Transverse colon (tissue), 4 donors: ENCODE results near the gene KLF13. TPM values are rescaled to one million over a fixed set of nuclear protein-coding genes. Genes with fewer than 3 reads are reported as not detected.
"Not testable (repeated sequence)": the region's sequence is repeated elsewhere in the genome, so short reads cannot be mapped to it uniquely, and the experiment has no call there.

Experiments
- DNase-seq: peaks from one replicate; pipeline ENCODE4 v3.0.0-alpha.2; 2019
- H3K27ac ChIP-seq, 4 donors: fragments of 200-600 bp; sonication (generic); 2 replicates each; pipeline ENCODE4 v1.5.1; 2016 to 2018; ENCODE audit warnings: inconsistent platforms in 4 of 4
- H3K27me3 ChIP-seq: fragments of 200-600 bp; sonication (generic); 2 replicates; pipeline ENCODE4 v1.5.1; 2017; ENCODE audit warnings: inconsistent platforms
- H3K36me3 ChIP-seq, 4 donors: fragments of 200-600 bp; sonication (generic); 2 replicates each; pipeline ENCODE4 v1.5.1; 2017 to 2019; ENCODE audit warnings: inconsistent platforms in 4 of 4
- H3K4me1 ChIP-seq, 4 donors: fragments of 200-600 bp; sonication (generic); 2 replicates each; pipeline ENCODE4 v1.5.1; 2017 to 2020; ENCODE audit warnings: inconsistent platforms in 4 of 4
- H3K4me3 ChIP-seq, 4 donors: fragments of 200-600 bp; sonication (generic); 1 replicate in 1 of 4; 2 replicates in 3 of 4; pipeline versions ENCODE4 v1.5.1 to v1.6.1; 2017 to 2019; ENCODE audit warnings: inconsistent platforms in 4 of 4
- H3K9me3 ChIP-seq, 2 donors: fragments of 200-600 bp; sonication (generic); 2 replicates each; pipeline ENCODE4 v1.5.1; 2017 to 2019; ENCODE audit warnings: inconsistent platforms in 2 of 2
- CTCF ChIP-seq, 5 experiments: fragments of 200-600 bp in 3 of 5; fragments of 450-650 bp in 2 of 5; sonication (generic) in 3 of 5; IDR thresholded peaks; 1 replicate in 2 of 5; 2 replicates in 3 of 5; pipeline ENCODE4 v1.5.1; 2016 to 2017; ENCODE audit warnings: antibody characterized with exemption in 5 of 5, inconsistent platforms in 3 of 5, mild to moderate bottlenecking in 2 of 5, moderate library complexity in 1 of 5
- EP300 ChIP-seq: sonication (generic); formaldehyde crosslinking; IDR thresholded peaks from one replicate; pipeline ENCODE4 v1.6.1; 2017; ENCODE audit warnings: antibody characterized with exemption, low read depth
- POLR2A ChIP-seq: fragments of 450-650 bp; IDR thresholded peaks from one replicate; pipeline ENCODE4 v1.6.1; 2016; ENCODE audit warnings: antibody characterized with exemption, mild to moderate bottlenecking, moderate library complexity
- POLR2AphosphoS5 ChIP-seq, 3 donors: sonication (generic); formaldehyde crosslinking; IDR thresholded peaks; one replicate each; pipeline ENCODE4 v1.6.1; 2016; ENCODE audit warnings: antibody characterized with exemption in 3 of 3
- WGBS, 2 donors: methylation state at CpG; one replicate each; pipeline ENCODE4 v1.1.5; 2018; ENCODE audit warnings: low coverage in 1 of 2; 5-methylcytosine and 5-hydroxymethylcytosine counted together
- in situ Hi-C, 4 donors: fragments of 200-750 bp; cut with MboI; loops; one replicate each; pipeline versions ENCODE4 v1.15.0 to v1.15.1; 2017; ENCODE audit warnings: low sequenced_read_pairs in 3 of 4, low pct_ligation_motif_present in 1 of 4, low pct_unique_long_range_greater_than_20kb in 1 of 4
- intact Hi-C: fragments of 100-400 bp; cut with DNase I; formaldehyde crosslinking; loops from one replicate; pipeline ENCODE4 v1.15.1; 2023; ENCODE audit warnings: low total_unique reads
- total RNA-seq, 4 donors: library from RNA; depleted of rRNA; stranded (reverse); fragments of >200 nt; gene quantifications; one replicate each; pipeline ENCODE4 v1.1.0, GENCODE V29; 2016

KLF13 gene
- total RNA-seq, 4 donors from 2014 or later, result 39.0 to 81.2 (median 68.8) TPM

- WGBS, 2 donors, result 45 to 80% methylated on average over 1 to 4 of the region's 4 CpGs
Observed at GRCh38 chr15:31353931-31354330, 27.3 kb downstream of the KLF13 start.

GRCh38 chr15:31356097-31356496, 29.5 kb downstream of the KLF13 start:
- H3K27me3 ChIP-seq, H3K36me3 ChIP-seq, intact Hi-C loops, DNase-seq, in situ Hi-C loops, H3K9me3 ChIP-seq, H3K4me3 ChIP-seq: not testable (repeated sequence)
- 90 to 93% methylated on average over 2 to 11 of the region's 11 CpGs for WGBS, 2 donors
- H3K4me1 ChIP-seq, result peaks cover 62 to 97% (median 72%) of the 10 kb centered on the region in 4 donors
- peak overlapping the region; percentile 8 to 96 (median 26) for H3K27ac ChIP-seq

More at GRCh38 chr15:31353931-31354330, 27.3 kb downstream of the KLF13 start:
- Histone ChIP-seq H3K27ac (peak overlapping the region; percentile 84 to 92 (median 89)), H3K27me3 (no peaks in the 10 kb centered on the region), H3K4me3 (peak overlapping the region in 1 of 4 donors; percentile 27), H3K9me3 (no peaks in the 10 kb centered on the region), H3K36me3 (no peaks in the 10 kb centered on the region), H3K4me1 (peaks cover 48 to 97% (median 58%) of the 10 kb centered on the region in 4 donors)
- TF ChIP-seq POLR2A (no peak), EP300 (no peak), CTCF (IDR thresholded peaks at IDR 0.05) (no peak), POLR2AphosphoS5 (IDR thresholded peaks at IDR 0.05) (no peak)
- intact Hi-C loops (no loop called here), in situ Hi-C loops (no loop called here)
- DNase-seq, result no peak

GRCh38 chr15:31357148-31357547, 30.5 kb downstream of the KLF13 start:
- no peaks in the 10 kb centered on the region for H3K9me3 ChIP-seq
- TF ChIP-seq POLR2AphosphoS5 (IDR thresholded peaks at IDR 0.05), result no peak
- TF ChIP-seq EP300, result no peak
- no peak for TF ChIP-seq POLR2A
- TF ChIP-seq CTCF (IDR thresholded peaks at IDR 0.05), result no peak
- H3K36me3 ChIP-seq, result no peaks in the 10 kb centered on the region
- in situ Hi-C loops (no loop called here), intact Hi-C loops (no loop called here)
- WGBS, 2 donors, result 63% methylated on average over 13 of the region's 13 CpGs; no CpG with 5 or more reads in 1 of the 2 donors
- H3K4me3 ChIP-seq, result no peak overlapping the region
- peak overlapping the region; percentile 38 to 96 (median 74) for H3K27ac ChIP-seq
- peaks cover 63 to 97% (median 79%) of the 10 kb centered on the region in 4 donors for H3K4me1 ChIP-seq
- DNase-seq, result no peak
- H3K27me3 ChIP-seq, result no peaks in the 10 kb centered on the region

- 80 to 84% methylated on average over 3 of the region's 3 CpGs for WGBS, 2 donors
- in situ Hi-C loops (no loop called here), intact Hi-C loops (no loop called here)
Observed at GRCh38 chr15:31358163-31358562, 31.5 kb downstream of the KLF13 start.

More at GRCh38 chr15:31358163-31358562, 31.5 kb downstream of the KLF13 start:
- DNase-seq, result no peak
- peaks cover 56 to 97% (median 79%) of the 10 kb centered on the region in 4 donors for H3K4me1 ChIP-seq
- peak overlapping the region; percentile 55 to 96 (median 92) for H3K27ac ChIP-seq
- no peaks in the 10 kb centered on the region for H3K36me3 ChIP-seq
- no peak overlapping the region for H3K4me3 ChIP-seq
- H3K27me3 ChIP-seq, result no peaks in the 10 kb centered on the region
- TF ChIP-seq POLR2A, result no peak
- TF ChIP-seq EP300, result no peak
- TF ChIP-seq POLR2AphosphoS5 (IDR thresholded peaks at IDR 0.05), result no peak
- TF ChIP-seq CTCF (IDR thresholded peaks at IDR 0.05), result no peak
- H3K9me3 ChIP-seq, result no peaks in the 10 kb centered on the region
